Activated gamma-delta T cell (primary cell): Measurements from ENCODE around the gene JAK1.
"Not testable (repeated sequence)": the region's sequence is repeated elsewhere in the genome, so short reads cannot be mapped to it uniquely, and the experiment has no call there.

Experiments
- DNase-seq: peaks from one replicate; lab custom pipeline; 2025; lab: John Stamatoyannopoulos, UW
- total RNA-seq, 2 donors: gene quantifications; one replicate each; lab custom pipeline; 2026; lab: John Stamatoyannopoulos, UW

Gene JAK1
- 935 to 1,155 reads per million in 2 donors for total RNA-seq

- peak; percentile 89 for DNase-seq
Measured at GRCh38 chr1:64966158-64966971, at the start of gene JAK1. Gene JAK1 (minus strand): TSS chr1:64966549. CDS start chr1:64886264, 80,285 bp downstream.

DNA sequence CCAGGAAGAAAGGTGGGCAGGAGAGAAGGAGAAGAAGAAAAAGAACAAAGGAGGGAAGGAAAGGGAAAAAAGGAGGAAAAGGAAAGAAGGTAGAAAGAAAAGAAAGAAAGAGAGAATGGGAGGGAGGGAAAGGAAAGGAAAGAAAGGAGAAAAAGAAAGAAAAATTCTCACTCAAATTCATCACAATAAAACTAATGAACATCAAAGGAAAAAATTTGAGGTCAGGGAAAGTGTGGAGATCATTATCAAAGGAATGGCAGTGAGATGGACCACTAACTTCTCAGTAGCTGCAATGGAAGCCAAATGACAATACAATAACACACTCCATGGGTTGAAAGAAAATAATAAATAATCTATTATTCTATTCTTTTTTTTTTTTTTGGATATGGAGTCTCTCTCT, 48.0 kb upstream of the JAK1 start:
- no peak for DNase-seq

- no peak for DNase-seq
Measured at GRCh38 chr1:65011983-65012382, 45.6 kb upstream of the JAK1 start.

DNA sequence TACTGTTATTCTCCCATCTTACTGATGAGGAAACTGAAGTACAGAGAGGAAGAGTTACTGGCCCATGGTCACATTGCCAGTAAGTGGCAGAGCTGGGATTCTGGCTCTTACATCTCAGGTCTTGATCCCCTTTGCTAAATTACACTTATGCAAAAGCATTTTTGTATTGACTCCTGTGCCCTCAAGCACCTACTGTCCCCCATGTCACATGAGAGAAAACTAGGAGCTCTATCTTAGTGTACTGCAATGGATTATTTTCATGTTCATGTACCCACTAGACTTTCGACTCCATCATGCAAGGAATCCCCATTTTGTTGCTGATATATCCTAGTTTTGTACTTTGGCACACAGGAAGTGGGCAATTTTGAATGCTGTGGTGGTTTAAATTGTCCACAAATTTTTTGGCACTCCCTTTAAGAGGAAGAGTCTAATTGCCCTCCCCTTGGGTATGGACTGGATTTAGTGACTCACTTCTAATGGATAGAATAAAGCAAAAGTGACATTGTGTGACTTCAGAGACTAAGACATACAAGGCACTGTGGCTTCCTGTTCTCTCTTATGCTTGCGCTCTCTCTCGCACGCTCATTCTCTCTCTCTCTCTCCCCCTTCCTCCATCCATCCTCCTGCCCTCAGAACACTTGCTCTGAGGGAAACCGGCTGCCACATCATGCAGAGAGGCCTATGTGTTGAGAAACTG, 43.5 kb upstream of the JAK1 start:
- no peak for DNase-seq

GRCh38 chr1:65009176-65009575, 42.8 kb upstream of the JAK1 start:
- no peak for DNase-seq

DNA sequence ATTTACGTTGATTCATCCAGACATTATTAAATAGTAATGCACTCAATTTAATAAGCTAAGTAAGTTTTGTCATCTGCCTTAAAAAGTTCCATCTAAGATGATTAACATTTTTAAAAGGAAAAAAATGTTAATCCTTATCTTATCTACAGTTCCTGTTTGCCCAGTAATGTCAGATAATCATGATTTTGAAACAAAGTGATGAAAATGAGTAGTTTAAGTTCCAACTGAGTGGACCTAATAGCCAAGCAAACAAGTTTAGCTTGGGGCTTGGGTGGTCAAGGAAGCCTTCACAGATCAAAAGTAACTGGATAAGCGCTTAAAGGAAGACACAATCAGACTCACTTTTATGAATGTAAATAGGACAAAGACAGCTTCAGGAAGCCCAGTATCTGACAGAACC, 40.5 kb upstream of the JAK1 start:
- DNase-seq: no peak

DNA sequence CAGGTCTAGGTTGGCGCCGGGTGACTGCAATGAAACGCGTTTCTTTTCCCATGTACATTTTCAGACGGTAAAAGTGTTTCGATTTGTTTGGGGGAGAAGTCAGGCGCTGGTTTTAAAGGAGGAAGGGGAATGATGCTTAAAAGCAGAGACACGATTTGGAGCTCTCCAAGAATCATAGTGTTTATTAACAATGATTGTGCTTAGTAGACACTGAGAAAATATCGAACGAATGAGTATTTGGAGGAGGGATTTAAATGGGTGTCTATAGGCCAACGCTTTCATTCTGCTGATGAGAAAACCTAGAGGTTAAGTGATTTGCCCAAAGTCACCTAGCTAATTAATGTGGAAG, 36.9 kb upstream of the JAK1 start:
- DNase-seq: no peak

DNA sequence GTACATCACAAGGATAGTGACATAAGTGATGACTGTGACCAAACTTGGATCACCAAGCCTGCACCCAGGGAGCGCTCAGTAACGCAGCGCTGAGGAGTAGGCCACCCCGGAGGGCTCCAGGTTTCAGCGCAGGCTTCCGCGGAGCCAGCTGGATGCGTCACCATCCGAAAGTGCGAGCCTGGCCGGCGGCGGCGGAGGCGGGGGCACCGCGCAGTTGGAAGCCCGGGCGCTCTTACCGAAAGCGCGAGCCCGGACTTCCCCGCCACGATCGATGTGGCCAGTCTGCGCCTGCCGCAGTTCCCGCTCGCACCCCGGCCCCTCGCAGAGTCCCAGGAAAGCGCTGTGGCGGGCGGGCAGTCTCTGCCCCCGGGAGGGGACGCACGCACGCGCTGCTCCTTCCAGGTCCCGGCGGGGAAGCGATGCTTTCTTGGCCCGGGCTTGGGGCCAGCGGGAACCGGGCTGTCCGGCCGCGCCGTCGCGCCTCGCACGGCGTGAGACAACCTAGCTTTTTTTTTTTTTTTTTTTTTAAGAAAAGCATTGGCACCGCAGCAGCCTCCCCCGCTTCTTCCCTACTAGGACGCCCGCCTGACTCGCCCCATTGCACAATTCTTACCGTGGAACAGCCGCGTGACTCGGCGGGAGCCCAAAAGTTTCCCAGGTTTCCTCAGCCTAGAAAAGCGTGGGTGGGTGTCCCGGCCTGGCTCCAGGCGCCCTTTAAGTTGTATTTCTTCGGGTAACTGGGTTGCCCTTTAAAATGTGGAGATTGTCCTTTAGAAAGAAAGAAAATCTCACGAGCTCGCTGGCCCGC, 36.4 kb upstream of the JAK1 start:
- peak; percentile 76 for DNase-seq

- no peak for DNase-seq
Measured at GRCh38 chr1:65002156-65002507, 35.8 kb upstream of the JAK1 start.

DNA sequence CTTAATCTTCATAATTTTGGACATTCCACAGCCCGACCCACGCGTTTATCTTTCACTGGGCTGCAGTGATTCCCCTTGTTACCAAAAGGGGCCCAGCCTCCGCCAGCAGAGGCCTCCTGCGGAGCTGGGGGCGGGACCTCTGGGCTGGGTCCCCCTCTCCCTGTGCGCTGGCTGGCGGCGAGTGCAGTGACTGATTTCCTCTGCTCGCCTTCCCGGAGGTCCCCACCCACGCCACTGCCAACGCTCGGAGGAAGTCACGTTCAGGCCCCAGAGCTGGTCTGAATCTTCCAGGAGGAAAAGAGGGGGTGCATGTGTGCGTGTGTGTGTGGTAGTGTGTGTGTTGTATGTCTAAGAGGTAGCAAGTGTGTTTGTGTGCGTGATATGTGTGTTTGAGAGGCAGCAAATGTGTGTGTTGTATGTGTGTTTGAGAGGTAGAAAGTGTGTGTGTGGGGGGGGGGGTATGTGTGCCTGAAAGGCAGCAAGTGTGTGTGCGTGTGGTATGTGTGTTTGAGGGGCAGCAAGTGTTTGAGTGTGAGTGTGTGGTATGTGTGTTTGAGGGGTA, 35.0 kb upstream of the JAK1 start:
- DNase-seq: peak; percentile 53

- not testable (repeated sequence) for DNase-seq
Measured at GRCh38 chr1:64998425-64998948, 32.1 kb upstream of the JAK1 start.

DNA sequence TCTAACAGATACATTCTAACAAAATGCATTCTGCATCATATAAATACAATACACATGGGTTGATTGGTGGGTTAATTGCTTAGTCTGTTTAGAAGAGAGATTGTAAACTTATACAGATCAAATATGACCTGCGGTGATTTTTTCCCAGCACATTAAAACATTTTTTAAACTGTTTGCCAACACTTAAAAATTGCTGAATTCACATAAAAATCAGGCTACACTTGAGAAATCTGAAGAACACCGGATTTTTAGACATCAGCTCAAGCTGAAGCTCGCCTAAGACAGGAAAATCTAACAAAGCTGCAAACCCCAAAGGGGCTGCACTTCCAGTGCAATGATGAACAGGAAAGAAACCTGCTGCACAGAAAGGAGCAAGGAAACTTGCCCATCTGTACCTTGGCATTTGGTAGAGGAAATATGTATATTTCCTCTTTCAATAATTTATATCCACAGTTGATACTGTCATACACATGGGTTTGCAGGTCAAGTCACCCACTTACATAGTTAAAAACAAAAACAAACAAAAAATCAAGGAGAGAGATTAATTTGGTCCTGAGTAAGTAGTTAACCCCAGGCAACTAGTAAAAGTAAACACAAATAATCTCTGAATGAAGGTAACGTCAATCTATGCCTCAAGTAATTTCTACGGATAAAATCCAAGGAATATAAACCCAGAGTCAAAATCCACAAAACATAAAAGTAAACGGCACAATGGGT, 30.4 kb upstream of the JAK1 start:
- no peak for DNase-seq

GRCh38 chr1:64995316-64995715, 29.0 kb upstream of the JAK1 start:
- no peak for DNase-seq

DNA sequence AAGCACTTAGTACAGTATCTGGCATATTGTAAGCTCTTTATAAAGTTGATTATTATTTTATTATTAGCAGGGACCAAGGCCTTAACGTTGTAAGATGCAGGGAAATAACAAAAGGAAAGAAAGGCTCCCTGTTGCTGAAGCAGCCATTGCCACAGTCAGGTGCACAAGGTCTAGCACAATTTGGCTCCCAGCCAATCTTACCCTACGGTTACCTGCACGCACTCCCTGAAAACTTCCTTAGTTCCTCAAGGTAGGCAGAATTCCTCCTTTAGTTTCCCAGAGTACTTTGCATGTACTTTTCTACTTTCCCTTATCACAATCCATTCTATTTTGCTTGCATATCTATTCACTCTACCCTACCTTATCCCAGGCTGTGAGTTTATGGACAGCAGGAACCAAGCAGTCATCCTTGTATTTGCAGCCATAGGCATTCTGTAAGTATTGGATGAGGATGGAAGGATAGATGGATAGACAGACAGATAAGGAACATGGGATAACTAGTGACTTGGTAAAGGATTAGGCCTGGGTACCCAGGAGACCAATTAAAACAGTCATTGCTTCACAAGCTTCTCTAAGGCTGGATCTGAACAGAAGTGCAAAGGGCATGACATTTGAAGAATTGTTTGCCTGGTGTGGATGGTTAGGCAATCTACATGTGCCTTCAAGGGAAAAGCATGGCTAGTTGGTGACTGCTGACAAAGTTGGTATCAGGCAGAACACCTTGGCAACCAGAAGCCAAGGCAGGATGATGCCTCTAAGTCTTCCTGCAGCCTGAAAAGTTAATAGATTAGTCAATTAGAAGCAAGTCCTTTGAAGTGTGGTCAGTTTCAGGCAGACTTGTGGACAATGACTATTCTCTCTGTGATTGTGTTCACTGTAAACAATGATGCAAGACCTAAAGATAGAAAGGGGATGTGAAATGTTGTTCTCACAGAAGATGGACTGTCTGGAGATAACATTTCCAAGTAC, 20.8 kb upstream of the JAK1 start:
- DNase-seq: no peak

DNA sequence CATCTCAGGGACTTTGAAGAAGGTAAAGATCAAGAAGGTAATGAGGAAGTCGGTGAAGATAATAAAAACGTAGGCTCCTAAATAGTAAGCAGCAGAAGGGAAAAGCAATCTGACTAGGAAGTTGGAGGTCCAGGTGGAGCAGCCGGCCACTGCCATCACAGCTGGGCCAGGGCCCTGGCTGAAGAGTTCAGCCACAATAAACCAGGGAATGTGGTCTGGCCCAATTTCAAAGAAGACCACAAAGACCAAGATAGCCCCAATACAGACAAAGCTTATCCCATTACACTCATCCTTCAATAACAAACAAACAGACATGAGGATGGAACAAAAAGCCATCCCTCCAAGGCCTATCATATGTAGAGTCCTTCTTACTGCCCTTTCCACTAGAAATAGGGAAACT, 18.4 kb upstream of the JAK1 start:
- no peak for DNase-seq

DNA sequence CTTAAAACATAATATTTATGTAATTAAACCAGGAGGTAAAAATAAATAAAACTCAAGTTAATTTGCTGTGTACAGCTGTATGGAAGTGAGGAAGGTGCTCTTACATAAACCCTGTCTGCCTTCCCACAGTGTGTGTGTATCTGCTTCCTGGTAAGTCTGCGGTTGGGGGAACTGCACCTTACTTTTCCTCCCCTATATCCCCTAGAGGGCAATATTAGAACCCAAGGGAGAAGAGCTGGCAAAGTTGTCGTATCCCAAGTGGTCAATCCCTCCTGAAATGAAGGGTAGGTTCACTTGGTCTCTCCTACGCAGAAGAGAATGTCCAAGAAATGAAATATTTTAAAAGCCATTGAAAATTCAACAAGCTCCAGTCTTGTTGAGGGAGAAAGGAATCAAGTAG, 17.8 kb upstream of the JAK1 start:
- DNase-seq: no peak

GRCh38 chr1:64983110-64983509, 16.8 kb upstream of the JAK1 start:
- DNase-seq: no peak

GRCh38 chr1:64981601-64982533, 15.5 kb upstream of the JAK1 start:
- DNase-seq: no peak
